HEK293 (cell line): ENCODE measurements around the gene PAF1.

Source experiments
- EGR2 ChIP-seq: fragments of 450-650 bp; formaldehyde crosslinking; IDR thresholded peaks from 2 replicates; pipeline ENCODE4 v1.5.1; 2016; ENCODE audit warnings: low read depth, missing biosample characterization, missing genetic modification characterization
- KLF16 ChIP-seq: fragments of 450-650 bp; formaldehyde crosslinking; IDR thresholded peaks from 2 replicates; pipeline ENCODE4 v1.5.1; 2017; ENCODE audit warnings: missing biosample characterization, missing genetic modification characterization
- PBX3 ChIP-seq: sonication (generic); formaldehyde crosslinking; IDR thresholded peaks from 2 replicates; pipeline ENCODE4 v1.8.1; 2022; ENCODE audit warnings: mild to moderate bottlenecking, moderate library complexity, missing genetic modification reagents
- SCRT2 ChIP-seq: fragments of 450-650 bp; formaldehyde crosslinking; IDR thresholded peaks from 2 replicates; pipeline ENCODE4 v1.5.1; 2016; ENCODE audit warnings: missing biosample characterization, missing genetic modification characterization
- SP3 ChIP-seq: fragments of 450-650 bp; formaldehyde crosslinking; IDR thresholded peaks from 2 replicates; pipeline ENCODE4 v1.5.1; 2016; ENCODE audit warnings: missing biosample characterization, missing genetic modification characterization
- ZIC2 ChIP-seq: fragments of 450-650 bp; formaldehyde crosslinking; IDR thresholded peaks from 2 replicates; pipeline ENCODE4 v1.5.1; 2016; ENCODE audit warnings: missing biosample characterization, missing genetic modification characterization
- ZNF202 ChIP-seq: fragments of 450-650 bp; formaldehyde crosslinking; IDR thresholded peaks from 2 replicates; pipeline ENCODE4 v1.5.1; 2016; ENCODE audit warnings: missing biosample characterization, missing genetic modification characterization, borderline replicate concordance
- ZNF211 ChIP-seq: fragments of 450-650 bp; formaldehyde crosslinking; IDR thresholded peaks from 2 replicates; pipeline ENCODE4 v1.5.1; 2016; ENCODE audit warnings: low read depth, missing biosample characterization, missing genetic modification characterization
- ZNF214 ChIP-seq: fragments of 450-650 bp; formaldehyde crosslinking; IDR thresholded peaks from 2 replicates; pipeline ENCODE4 v1.5.1; 2017; ENCODE audit warnings: missing biosample characterization, mild to moderate bottlenecking, missing genetic modification characterization, borderline replicate concordance
- ZNF24 ChIP-seq: fragments of 450-650 bp; formaldehyde crosslinking; IDR thresholded peaks from 2 replicates; pipeline ENCODE4 v1.5.1; 2016; ENCODE audit warnings: missing biosample characterization, missing genetic modification characterization
- ZNF292 ChIP-seq: fragments of 450-650 bp; formaldehyde crosslinking; IDR thresholded peaks from 2 replicates; pipeline ENCODE4 v1.5.1; 2016; ENCODE audit warnings: low read depth, missing biosample characterization, missing genetic modification characterization, borderline replicate concordance
- ZNF398 ChIP-seq: fragments of 450-650 bp; formaldehyde crosslinking; IDR thresholded peaks from 2 replicates; pipeline ENCODE4 v1.5.1; 2017; ENCODE audit warnings: missing biosample characterization, missing genetic modification characterization
- ZNF426 ChIP-seq: fragments of 450-650 bp; formaldehyde crosslinking; IDR thresholded peaks from 2 replicates; pipeline ENCODE4 v1.5.1; 2017; ENCODE audit warnings: missing biosample characterization, missing genetic modification characterization, mild to moderate bottlenecking, inconsistent platforms, moderate library complexity
- ZNF433 ChIP-seq: fragments of 450-650 bp; formaldehyde crosslinking; IDR thresholded peaks from 2 replicates; pipeline ENCODE4 v1.5.1; 2016; ENCODE audit warnings: missing biosample characterization, missing genetic modification characterization, low read depth
- ZNF449 ChIP-seq: fragments of 450-650 bp; formaldehyde crosslinking; IDR thresholded peaks from 2 replicates; pipeline ENCODE4 v1.5.1; 2017; ENCODE audit warnings: missing biosample characterization, mild to moderate bottlenecking, missing genetic modification characterization, moderate library complexity
- ZNF510 ChIP-seq: fragments of 450-650 bp; formaldehyde crosslinking; IDR thresholded peaks from 2 replicates; pipeline ENCODE4 v1.5.1; 2018; ENCODE audit warnings: mild to moderate bottlenecking, missing genetic modification characterization, missing biosample characterization; ENCODE audit not compliant: insufficient replicate concordance
- ZNF560 ChIP-seq: fragments of 450-650 bp; formaldehyde crosslinking; IDR thresholded peaks from 2 replicates; pipeline ENCODE4 v1.5.1; 2017; ENCODE audit warnings: missing biosample characterization, missing genetic modification characterization, borderline replicate concordance
- ZNF585B ChIP-seq: fragments of 450-650 bp; formaldehyde crosslinking; IDR thresholded peaks from 2 replicates; pipeline ENCODE4 v1.5.1; 2016; ENCODE audit warnings: missing biosample characterization, missing genetic modification characterization
- ZNF785 ChIP-seq: fragments of 450-650 bp; formaldehyde crosslinking; IDR thresholded peaks from 2 replicates; pipeline ENCODE4 v1.5.1; 2016; ENCODE audit warnings: missing biosample characterization, missing genetic modification characterization
- TF ChIP-seq, protein P1 (sequence below): fragments of 450-650 bp; formaldehyde crosslinking; conservative IDR thresholded peaks from 2 replicates; pipeline ENCODE4 v1.5.1; 2016; ENCODE audit warnings: low read depth, missing biosample characterization, missing genetic modification characterization
- TF ChIP-seq, protein P2 (sequence below): fragments of 450-650 bp; formaldehyde crosslinking; IDR thresholded peaks from 2 replicates; pipeline ENCODE4 v1.5.1; 2016; ENCODE audit warnings: missing biosample characterization, missing genetic modification characterization
- TF ChIP-seq, protein P3 (sequence below): fragments of 450-650 bp; formaldehyde crosslinking; IDR thresholded peaks from 2 replicates; pipeline ENCODE4 v1.5.1; 2017; ENCODE audit warnings: missing biosample characterization, missing genetic modification characterization
- TF ChIP-seq, protein P4 (sequence below): fragments of 450-650 bp; formaldehyde crosslinking; IDR thresholded peaks from 2 replicates; pipeline ENCODE4 v1.5.1; 2016; ENCODE audit warnings: missing biosample characterization, missing genetic modification characterization

PAF1 gene

GRCh38 chr19:39403331-39404312, 12.7 kb upstream of the PAF1 start (continued):
- TF ChIP-seq ZNF202 (tag by site-specific recombination) (no peak), ZNF433 (tag by site-specific recombination) (no peak), ZNF785 (tag by site-specific recombination) (no peak), EGR2 (tag by site-specific recombination) (peak; percentile 40; the same call in 1 of the 2 replicates), SP3 (tag by site-specific recombination) (peak; percentile 69), ZNF398 (tag by site-specific recombination) (peak; percentile 98), ZNF449 (tag by site-specific recombination) (peak; percentile 66), ZNF214 (tag by site-specific recombination) (no peak), ZNF560 (tag by site-specific recombination) (no peak), SCRT2 (tag by site-specific recombination) (no peak), ZNF426 (tag by site-specific recombination) (no peak), ZNF292 (tag by site-specific recombination) (no peak), ZIC2 (peak; percentile 88), KLF16 (no peak; the same call in none of the 2 replicates), ZNF24 (peak; percentile 91), ZNF585B (no peak), PBX3 (CRISPR knock-in tag) (peak; percentile 73; the same call in 1 of the 2 replicates), ZNF510 (tag by site-specific recombination) (no peak), ZNF211 (tag by site-specific recombination) (no peak)
- TF ChIP-seq, protein P1, sequence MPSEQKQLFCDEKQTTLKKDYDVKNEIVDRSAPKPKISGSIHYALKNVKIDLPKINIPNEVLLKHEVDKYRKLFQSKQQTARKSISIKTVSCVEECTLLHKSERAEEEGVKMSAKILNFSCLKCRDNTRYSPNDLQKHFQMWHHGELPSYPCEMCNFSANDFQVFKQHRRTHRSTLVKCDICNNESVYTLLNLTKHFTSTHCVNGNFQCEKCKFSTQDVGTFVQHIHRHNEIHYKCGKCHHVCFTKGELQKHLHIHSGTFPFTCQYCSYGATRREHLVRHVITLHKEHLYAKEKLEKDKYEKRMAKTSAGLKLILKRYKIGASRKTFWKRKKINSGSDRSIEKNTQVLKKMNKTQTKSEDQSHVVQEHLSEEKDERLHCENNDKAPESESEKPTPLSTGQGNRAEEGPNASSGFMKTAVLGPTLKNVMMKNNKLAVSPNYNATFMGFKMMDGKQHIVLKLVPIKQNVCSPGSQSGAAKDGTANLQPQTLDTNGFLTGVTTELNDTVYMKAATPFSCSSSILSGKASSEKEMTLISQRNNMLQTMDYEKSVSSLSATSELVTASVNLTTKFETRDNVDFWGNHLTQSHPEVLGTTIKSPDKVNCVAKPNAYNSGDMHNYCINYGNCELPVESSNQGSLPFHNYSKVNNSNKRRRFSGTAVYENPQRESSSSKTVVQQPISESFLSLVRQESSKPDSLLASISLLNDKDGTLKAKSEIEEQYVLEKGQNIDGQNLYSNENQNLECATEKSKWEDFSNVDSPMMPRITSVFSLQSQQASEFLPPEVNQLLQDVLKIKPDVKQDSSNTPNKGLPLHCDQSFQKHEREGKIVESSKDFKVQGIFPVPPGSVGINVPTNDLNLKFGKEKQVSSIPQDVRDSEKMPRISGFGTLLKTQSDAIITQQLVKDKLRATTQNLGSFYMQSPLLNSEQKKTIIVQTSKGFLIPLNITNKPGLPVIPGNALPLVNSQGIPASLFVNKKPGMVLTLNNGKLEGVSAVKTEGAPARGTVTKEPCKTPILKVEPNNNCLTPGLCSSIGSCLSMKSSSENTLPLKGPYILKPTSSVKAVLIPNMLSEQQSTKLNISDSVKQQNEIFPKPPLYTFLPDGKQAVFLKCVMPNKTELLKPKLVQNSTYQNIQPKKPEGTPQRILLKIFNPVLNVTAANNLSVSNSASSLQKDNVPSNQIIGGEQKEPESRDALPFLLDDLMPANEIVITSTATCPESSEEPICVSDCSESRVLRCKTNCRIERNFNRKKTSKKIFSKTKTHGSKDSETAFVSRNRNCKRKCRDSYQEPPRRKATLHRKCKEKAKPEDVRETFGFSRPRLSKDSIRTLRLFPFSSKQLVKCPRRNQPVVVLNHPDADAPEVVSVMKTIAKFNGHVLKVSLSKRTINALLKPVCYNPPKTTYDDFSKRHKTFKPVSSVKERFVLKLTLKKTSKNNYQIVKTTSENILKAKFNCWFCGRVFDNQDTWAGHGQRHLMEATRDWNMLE (tag by site-specific recombination) = no peak
- TF ChIP-seq, protein P2, sequence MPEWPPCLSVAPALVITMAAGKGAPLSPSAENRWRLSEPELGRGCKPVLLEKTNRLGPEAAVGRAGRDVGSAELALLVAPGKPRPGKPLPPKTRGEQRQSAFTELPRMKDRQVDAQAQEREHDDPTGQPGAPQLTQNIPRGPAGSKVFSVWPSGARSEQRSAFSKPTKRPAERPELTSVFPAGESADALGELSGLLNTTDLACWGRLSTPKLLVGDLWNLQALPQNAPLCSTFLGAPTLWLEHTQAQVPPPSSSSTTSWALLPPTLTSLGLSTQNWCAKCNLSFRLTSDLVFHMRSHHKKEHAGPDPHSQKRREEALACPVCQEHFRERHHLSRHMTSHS (tag by site-specific recombination) = no peak
- TF ChIP-seq, protein P3, sequence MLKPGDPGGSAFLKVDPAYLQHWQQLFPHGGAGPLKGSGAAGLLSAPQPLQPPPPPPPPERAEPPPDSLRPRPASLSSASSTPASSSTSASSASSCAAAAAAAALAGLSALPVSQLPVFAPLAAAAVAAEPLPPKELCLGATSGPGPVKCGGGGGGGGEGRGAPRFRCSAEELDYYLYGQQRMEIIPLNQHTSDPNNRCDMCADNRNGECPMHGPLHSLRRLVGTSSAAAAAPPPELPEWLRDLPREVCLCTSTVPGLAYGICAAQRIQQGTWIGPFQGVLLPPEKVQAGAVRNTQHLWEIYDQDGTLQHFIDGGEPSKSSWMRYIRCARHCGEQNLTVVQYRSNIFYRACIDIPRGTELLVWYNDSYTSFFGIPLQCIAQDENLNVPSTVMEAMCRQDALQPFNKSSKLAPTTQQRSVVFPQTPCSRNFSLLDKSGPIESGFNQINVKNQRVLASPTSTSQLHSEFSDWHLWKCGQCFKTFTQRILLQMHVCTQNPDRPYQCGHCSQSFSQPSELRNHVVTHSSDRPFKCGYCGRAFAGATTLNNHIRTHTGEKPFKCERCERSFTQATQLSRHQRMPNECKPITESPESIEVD (tag by site-specific recombination) = no peak
- TF ChIP-seq, protein P4, sequence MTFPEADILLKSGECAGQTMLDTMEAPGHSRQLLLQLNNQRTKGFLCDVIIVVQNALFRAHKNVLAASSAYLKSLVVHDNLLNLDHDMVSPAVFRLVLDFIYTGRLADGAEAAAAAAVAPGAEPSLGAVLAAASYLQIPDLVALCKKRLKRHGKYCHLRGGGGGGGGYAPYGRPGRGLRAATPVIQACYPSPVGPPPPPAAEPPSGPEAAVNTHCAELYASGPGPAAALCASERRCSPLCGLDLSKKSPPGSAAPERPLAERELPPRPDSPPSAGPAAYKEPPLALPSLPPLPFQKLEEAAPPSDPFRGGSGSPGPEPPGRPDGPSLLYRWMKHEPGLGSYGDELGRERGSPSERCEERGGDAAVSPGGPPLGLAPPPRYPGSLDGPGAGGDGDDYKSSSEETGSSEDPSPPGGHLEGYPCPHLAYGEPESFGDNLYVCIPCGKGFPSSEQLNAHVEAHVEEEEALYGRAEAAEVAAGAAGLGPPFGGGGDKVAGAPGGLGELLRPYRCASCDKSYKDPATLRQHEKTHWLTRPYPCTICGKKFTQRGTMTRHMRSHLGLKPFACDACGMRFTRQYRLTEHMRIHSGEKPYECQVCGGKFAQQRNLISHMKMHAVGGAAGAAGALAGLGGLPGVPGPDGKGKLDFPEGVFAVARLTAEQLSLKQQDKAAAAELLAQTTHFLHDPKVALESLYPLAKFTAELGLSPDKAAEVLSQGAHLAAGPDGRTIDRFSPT (tag by site-specific recombination) = peak; percentile 90
